ENCODE data around the gene PXDC1.

Gene PXDC1

DNA sequence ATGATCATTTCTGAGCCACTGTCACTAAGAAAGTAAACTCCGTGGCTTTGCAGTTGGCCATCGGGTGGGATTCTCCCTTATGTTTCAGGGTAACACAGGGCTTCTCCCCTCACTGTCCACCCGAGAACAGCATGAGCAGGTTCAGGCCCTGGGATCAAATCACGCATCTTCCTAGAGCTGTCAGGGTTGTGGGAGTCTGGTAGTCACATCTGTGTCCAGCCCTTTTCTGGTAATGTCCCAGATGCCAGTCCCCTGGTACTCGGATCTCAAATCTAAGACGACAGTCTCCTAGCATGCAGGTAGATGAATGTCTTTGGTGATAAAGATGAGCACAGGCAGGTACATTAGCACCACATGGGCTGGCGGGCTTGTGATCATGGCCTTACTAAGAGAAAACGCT is 4.8 kb downstream of the PXDC1 start:
- Histone ChIP-seq H3K4me1 (ENCODE audit: control insufficient read depth, insufficient read depth, low read length) (peaks cover 49% of the 10 kb centered on the region), H3K4me3 (ENCODE audit: low read length) (no peak overlapping the region), H3K27me3 (ENCODE audit: control insufficient read depth, insufficient read depth, low read length) (peaks cover 5% of the 10 kb centered on the region), H3K36me3 (ENCODE audit: control insufficient read depth, insufficient read depth, low read length) (no peaks in the 10 kb centered on the region), H3K9ac (ENCODE audit: low read length) (no peak overlapping the region), H3K27ac (ENCODE audit: low read depth, low read length) (no peak overlapping the region)

DNA sequence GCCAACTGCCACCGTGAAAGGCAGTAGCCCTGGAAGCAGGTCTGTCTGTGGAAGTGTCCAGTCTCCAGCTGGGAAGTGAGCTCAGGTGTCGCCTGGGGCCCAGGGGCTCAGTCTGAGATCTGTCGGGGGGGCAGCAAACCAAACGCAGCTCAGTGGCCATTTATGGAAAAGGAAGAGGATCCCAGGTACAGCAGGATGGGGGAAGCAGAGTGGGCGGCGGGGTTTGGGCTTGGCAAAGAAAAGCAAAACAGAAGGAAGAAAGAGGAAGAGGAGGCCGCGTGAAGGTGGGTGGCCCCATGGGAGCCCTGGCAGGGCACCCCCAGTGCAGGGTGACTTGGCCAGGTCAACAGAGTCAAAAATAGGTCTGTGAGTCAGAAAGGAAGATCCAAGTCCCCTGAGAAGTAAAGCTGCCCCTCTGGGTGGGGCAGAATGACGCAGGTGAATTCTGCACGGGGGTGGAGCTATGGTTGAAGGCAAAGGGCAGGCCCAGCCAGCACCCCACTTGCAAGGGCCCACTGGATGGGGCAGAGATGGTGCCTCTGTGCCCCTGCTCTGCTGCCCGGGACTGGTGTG is 5.3 kb downstream of the PXDC1 start:
- no peak overlapping the region for H3K9ac ChIP-seq (ENCODE audit: low read length)
- peaks cover 5% of the 10 kb centered on the region for H3K27me3 ChIP-seq (ENCODE audit: control insufficient read depth, insufficient read depth, low read length)
- peak overlapping the region; percentile 23 for H3K27ac ChIP-seq (ENCODE audit: low read depth, low read length)
- peaks cover 49% of the 10 kb centered on the region for H3K4me1 ChIP-seq (ENCODE audit: control insufficient read depth, insufficient read depth, low read length)
- H3K4me3 ChIP-seq (ENCODE audit: low read length) = no peak overlapping the region
- no peaks in the 10 kb centered on the region for H3K36me3 ChIP-seq (ENCODE audit: control insufficient read depth, insufficient read depth, low read length)

DNA sequence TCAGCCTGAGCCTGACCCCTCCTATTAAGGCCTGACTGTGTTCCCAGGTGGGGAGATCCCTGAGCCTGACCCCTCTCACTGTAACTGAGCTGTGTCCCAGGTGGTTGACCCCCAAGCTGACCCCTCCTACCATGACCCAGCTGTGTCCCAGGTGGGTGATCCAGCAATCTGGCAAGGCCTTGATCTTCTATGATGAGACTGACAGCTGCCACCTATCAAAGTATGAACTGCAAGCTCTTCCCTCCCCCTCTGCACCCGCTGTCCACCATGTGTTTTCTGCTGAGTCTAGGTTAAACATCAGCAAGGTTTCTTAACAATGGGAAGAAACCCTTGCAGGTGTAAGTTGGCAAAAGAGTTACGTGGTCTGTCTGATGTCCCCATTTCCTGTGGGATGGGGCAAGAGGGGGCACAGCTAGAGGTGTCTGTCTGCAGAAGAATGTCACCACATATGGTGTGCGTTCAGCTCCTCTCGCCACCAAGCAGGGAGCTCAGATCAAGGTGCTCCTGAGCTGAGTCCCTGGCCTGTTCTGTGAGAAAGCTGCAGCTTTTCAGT is 5.9 kb downstream of the PXDC1 start:
- Histone ChIP-seq H3K36me3 (ENCODE audit: control insufficient read depth, insufficient read depth, low read length) (no peaks in the 10 kb centered on the region), H3K9ac (ENCODE audit: low read length) (no peak overlapping the region), H3K27ac (ENCODE audit: low read depth, low read length) (peak overlapping the region; percentile 23), H3K4me3 (ENCODE audit: low read length) (no peak overlapping the region), H3K27me3 (ENCODE audit: control insufficient read depth, insufficient read depth, low read length) (peaks cover 5% of the 10 kb centered on the region), H3K4me1 (ENCODE audit: control insufficient read depth, insufficient read depth, low read length) (peaks cover 49% of the 10 kb centered on the region)

DNA sequence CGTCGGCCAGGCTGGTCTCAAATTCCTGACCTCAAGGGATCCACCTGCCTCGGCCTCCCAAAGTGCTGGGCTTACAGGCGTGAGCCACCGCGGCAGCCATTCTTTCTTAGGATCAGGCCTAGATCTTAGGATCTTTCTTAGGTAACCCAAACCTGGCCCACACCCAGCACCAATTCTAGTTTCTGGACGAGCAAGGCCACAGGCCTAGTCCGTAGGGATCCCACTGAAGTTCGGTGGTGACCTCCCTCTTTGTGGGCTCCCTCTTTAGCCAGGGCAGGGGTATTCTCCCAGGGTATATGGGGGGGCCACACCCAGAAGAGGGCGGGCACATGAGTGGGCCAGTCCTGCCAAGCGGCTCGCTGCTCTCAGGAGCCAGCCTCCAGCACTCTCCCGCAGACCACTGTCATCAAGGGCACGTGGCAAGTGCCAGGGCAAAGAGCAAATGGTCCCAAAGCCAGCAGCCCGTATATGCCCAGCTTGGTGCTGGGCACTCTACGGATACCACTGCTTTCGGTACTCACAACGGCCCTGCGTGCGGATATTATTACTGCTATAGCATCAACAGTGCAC is 6.5 kb downstream of the PXDC1 start:
- peaks cover 5% of the 10 kb centered on the region for H3K27me3 ChIP-seq (ENCODE audit: control insufficient read depth, insufficient read depth, low read length)
- no peak overlapping the region for H3K4me3 ChIP-seq (ENCODE audit: low read length)
- peaks cover 48% of the 10 kb centered on the region for H3K4me1 ChIP-seq (ENCODE audit: control insufficient read depth, insufficient read depth, low read length)
- no peaks in the 10 kb centered on the region for H3K36me3 ChIP-seq (ENCODE audit: control insufficient read depth, insufficient read depth, low read length)
- H3K9ac ChIP-seq (ENCODE audit: low read length) = no peak overlapping the region
- peak overlapping the region; percentile 9 for H3K27ac ChIP-seq (ENCODE audit: low read depth, low read length)

DNA sequence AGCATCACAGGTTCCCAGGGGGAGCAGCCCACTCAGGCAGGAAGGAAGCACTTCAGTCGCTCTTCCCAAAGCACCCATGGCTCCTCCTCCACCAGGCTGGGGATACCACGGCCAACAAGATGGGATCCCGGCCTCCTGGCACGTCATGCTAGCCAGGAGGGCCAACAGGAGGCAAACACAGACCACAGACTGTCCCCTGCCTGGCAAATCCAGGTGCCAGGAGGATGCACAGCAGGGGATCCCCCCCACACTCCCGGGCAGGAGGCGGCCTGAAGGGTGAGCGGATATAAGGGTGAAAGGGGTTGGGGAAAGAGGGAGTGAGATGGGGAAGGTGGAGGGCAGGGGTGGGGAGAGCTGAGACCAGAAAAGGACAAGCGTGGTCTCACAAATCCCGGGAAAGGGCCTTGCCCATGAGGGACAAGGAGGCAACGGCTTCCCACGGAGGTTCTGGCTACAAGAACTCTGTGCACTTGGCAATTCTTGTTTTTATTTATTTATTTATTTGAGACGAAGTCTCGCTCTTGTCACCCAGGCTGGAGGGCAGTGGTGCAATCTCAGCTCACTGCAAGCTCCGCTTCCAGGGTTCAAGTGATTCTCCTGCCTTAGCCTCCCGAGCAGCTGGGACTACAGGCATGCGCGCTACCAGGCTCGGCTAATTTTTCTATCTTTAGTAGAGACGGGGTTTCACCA is 7.2 kb downstream of the PXDC1 start:
- Histone ChIP-seq H3K27me3 (ENCODE audit: control insufficient read depth, insufficient read depth, low read length) (peaks cover 2% of the 10 kb centered on the region), H3K9ac (ENCODE audit: low read length) (no peak overlapping the region), H3K4me1 (ENCODE audit: control insufficient read depth, insufficient read depth, low read length) (peaks cover 42% of the 10 kb centered on the region), H3K27ac (ENCODE audit: low read depth, low read length) (peak overlapping the region; percentile 73), H3K4me3 (ENCODE audit: low read length) (no peak overlapping the region), H3K36me3 (ENCODE audit: control insufficient read depth, insufficient read depth, low read length) (no peaks in the 10 kb centered on the region)

DNA sequence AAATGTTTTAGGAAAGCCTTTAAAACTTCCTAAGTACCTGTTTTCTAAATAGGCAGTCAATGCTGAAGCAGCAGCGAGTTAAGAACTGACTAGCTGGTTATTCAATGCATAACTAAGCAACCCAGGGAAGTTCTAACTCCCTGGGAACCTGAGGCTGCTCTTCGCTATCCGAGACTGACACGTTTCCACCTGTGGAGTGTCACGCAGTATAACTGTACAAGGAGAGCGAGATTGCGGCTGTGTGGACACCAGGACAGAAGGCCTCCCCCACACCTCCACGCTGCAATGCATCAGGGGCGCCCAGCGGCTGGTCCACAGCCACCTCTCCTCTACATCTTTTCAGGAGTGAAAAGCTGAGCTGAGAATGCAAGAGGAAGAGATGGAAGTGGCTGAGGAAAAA is 8.0 kb downstream of the PXDC1 start:
- Histone ChIP-seq H3K4me1 (ENCODE audit: control insufficient read depth, insufficient read depth, low read length) (peaks cover 34% of the 10 kb centered on the region), H3K36me3 (ENCODE audit: control insufficient read depth, insufficient read depth, low read length) (no peaks in the 10 kb centered on the region), H3K4me3 (ENCODE audit: low read length) (peak overlapping the region; percentile 44), H3K27me3 (ENCODE audit: control insufficient read depth, insufficient read depth, low read length) (no peaks in the 10 kb centered on the region), H3K9ac (ENCODE audit: low read length) (no peak overlapping the region), H3K27ac (ENCODE audit: low read depth, low read length) (peak overlapping the region; percentile 73)

DNA sequence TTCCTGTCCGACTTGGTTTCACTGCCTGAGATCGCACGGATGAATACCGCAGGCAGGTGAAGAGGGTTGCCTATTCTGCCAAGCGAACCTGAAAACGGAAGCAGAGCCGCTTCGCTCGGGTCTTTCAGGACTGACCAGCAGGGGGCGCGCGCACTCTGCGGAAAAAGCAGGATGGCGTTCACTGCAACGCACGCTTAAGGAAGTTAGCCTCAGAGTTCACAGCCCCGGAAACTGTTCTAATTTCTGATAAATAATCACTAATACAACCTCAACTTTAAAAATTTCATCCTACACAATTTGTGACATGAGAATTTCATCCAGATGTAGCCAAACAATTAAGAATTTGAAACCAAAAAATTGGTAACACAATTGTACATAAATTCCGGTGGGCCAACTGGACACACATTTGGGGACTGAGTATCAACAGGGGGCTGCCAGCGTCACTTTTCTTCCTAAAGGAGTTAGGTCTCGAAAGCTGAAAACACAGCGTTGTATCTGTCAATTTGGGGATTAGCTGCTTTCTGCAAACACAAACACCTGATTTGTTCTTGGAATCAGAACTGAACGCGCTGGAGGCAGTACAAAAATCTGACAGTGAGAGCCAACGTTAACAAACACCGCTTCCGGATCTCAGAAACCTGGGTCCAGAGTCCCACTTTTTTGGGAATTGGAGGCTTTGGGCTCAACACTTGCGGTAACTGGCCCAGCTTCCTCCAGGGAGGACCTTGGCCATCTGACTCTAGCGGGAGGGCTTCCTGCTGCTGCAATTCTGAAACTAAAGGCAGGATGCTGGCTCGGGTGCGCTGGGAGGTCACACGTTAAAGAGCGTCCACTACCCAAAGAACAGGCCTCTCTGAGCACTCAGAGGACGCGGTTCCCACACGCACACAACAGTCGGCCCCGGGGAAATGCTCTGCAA is 8.8 kb downstream of the PXDC1 start:
- Histone ChIP-seq H3K4me1 (ENCODE audit: control insufficient read depth, insufficient read depth, low read length) (peaks cover 29% of the 10 kb centered on the region), H3K9ac (ENCODE audit: low read length) (no peak overlapping the region), H3K4me3 (ENCODE audit: low read length) (peak overlapping the region; percentile 44), H3K27ac (ENCODE audit: low read depth, low read length) (peak overlapping the region; percentile 73), H3K27me3 (ENCODE audit: control insufficient read depth, insufficient read depth, low read length) (no peaks in the 10 kb centered on the region), H3K36me3 (ENCODE audit: control insufficient read depth, insufficient read depth, low read length) (no peaks in the 10 kb centered on the region)

DNA sequence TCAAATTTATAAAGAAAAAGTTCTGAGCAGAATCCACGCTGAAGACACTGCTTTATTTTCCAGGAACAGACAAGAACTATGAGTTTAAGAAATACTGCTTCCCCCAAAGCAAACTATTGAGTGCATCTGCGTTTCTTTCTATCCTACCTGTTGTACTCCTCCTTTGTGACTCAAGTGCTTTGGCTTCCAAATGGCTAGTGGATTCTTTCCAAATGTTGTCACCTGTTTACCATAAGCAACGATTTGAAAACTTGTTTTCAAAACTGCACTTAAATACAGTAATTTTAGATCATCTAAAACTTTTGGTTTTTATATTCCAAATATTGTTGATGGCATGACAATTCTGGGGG is 9.5 kb downstream of the PXDC1 start:
- Histone ChIP-seq H3K27me3 (ENCODE audit: control insufficient read depth, insufficient read depth, low read length) (no peaks in the 10 kb centered on the region), H3K9ac (ENCODE audit: low read length) (no peak overlapping the region), H3K4me3 (ENCODE audit: low read length) (peak overlapping the region; percentile 43), H3K36me3 (ENCODE audit: control insufficient read depth, insufficient read depth, low read length) (peaks cover 4% of the 10 kb centered on the region), H3K4me1 (ENCODE audit: control insufficient read depth, insufficient read depth, low read length) (peaks cover 23% of the 10 kb centered on the region), H3K27ac (ENCODE audit: low read depth, low read length) (no peak overlapping the region)

DNA sequence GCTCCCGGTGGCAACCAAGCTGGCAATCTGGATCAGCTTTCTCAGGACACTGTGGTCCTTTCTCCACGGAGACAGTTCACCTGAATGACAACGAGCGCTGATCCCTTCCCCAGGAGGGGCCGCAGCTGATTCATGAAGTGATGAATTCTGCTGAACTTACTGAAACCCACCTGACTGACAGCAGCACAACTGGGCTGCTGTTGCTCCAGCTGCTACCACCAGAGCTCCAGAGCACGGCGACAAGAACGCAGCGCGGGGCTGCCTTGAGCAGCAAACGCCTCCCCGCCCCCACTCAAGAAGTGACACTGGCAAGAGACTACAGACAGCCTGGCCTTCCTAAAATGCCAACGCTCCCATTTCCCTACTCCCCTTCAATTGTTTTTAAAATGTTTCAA is 10.0 kb downstream of the PXDC1 start:
- H3K27ac ChIP-seq (ENCODE audit: low read depth, low read length) = no peak overlapping the region
- no peak overlapping the region for H3K9ac ChIP-seq (ENCODE audit: low read length)
- peaks cover 4% of the 10 kb centered on the region for H3K36me3 ChIP-seq (ENCODE audit: control insufficient read depth, insufficient read depth, low read length)
- peaks cover 20% of the 10 kb centered on the region for H3K4me1 ChIP-seq (ENCODE audit: control insufficient read depth, insufficient read depth, low read length)
- H3K4me3 ChIP-seq (ENCODE audit: low read length) = no peak overlapping the region
- H3K27me3 ChIP-seq (ENCODE audit: control insufficient read depth, insufficient read depth, low read length) = no peaks in the 10 kb centered on the region

DNA sequence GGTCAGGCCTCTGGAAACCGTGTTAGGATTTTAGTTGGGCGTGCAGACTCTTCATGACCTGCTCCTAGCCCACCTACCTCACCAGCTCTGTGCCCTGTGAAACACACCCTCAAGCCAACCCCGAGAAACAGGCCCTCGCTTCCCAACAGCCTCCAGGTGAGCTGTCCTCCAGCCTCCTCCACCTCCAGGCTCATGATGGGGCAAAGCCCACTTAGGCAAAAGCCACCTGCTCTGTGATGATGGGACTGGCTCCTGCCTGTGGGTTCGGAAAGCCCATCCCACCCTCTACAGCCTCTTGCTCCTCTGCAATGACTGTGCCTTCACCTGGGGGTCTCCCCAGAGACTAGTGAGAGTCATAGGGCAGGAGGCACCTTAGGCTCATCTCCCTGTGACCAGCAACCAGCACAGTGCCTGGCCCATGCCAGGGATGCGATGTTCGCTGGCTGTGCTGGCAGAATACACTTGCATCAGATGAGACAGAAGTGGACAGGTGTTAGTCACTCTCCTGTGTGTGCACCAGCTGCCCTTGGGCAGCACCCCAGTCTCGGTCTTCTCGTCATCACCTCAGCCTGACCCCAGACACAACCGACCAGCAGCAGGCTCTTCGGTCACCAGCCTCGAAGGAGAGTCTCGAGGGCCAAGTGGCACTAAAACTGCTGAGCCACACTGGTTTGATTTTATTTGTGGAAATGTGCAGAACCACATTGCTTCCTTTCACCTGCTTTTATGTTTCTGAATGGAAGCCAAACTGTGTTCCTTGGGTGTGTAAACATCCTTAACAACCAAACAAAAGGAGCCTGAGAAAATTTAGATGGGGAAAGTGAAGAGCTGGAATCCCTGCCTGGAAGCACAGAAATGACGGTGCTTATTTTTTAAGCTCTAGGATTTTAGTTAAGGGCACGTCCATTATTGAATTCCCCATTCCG is 10.7 kb downstream of the PXDC1 start:
- H3K27me3 ChIP-seq (ENCODE audit: control insufficient read depth, insufficient read depth, low read length) = no peaks in the 10 kb centered on the region
- no peak overlapping the region for H3K27ac ChIP-seq (ENCODE audit: low read depth, low read length)
- H3K36me3 ChIP-seq (ENCODE audit: control insufficient read depth, insufficient read depth, low read length) = peaks cover 8% of the 10 kb centered on the region
- no peak overlapping the region for H3K9ac ChIP-seq (ENCODE audit: low read length)
- H3K4me3 ChIP-seq (ENCODE audit: low read length) = no peak overlapping the region
- H3K4me1 ChIP-seq (ENCODE audit: control insufficient read depth, insufficient read depth, low read length) = peaks cover 17% of the 10 kb centered on the region

DNA sequence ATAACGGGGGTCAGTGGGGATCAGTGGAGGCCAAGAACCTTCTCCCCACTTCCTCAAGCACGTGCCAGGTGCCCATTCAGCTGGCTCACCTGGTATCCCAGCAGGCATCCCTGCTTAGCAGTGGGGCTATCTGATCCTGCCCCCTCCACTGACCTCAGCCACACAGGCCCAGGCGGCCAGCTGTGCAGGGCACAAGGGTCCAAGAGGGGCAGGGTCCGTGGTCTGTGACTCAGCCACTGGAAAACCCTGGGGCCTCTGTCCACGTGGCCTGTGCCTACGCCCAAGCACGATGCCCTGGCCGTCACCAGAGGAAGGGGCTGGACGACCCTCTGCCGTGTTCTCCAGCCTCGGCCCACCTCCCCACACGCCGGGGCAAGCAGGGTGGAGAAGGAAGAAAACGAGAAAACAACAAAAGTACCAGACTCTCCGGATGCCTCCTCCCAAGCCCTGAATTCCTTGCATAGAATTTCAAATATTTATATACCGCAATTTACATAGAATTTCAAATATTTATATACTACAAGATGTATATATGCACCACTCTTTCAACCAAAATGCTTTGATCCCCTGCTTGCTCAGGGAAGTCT is 12.1 kb downstream of the PXDC1 start:
- H3K27ac ChIP-seq (ENCODE audit: low read depth, low read length) = no peak overlapping the region
- H3K4me1 ChIP-seq (ENCODE audit: control insufficient read depth, insufficient read depth, low read length) = peaks cover 17% of the 10 kb centered on the region
- no peak overlapping the region for H3K4me3 ChIP-seq (ENCODE audit: low read length)
- H3K9ac ChIP-seq (ENCODE audit: low read length) = no peak overlapping the region
- peaks cover 8% of the 10 kb centered on the region for H3K36me3 ChIP-seq (ENCODE audit: control insufficient read depth, insufficient read depth, low read length)
- H3K27me3 ChIP-seq (ENCODE audit: control insufficient read depth, insufficient read depth, low read length) = no peaks in the 10 kb centered on the region

Measured in rectal smooth muscle tissue (tissue), 1 donor.